Measurements from ENCODE around the gene FCHO2. TPM values are rescaled to one million over a fixed set of nuclear protein-coding genes. Genes with fewer than 3 reads are reported as not detected.

The FCHO2 gene
- total RNA-seq, 1 donor from 2014 or later = 11.2 TPM

- H3K4me3 ChIP-seq (ENCODE audit: low read depth, low read length) = no peak overlapping the region
- no peak for TF ChIP-seq CTCF (IDR thresholded peaks at IDR 0.05; ENCODE audit: insufficient read depth, low read length, poor library complexity, severe bottlenecking)
- no peaks in the 10 kb centered on the region for H3K27me3 ChIP-seq (ENCODE audit: control insufficient read depth, insufficient read depth, low read length)
- no peak for DNase-seq (ENCODE audit: low read depth)
- no peaks in the 10 kb centered on the region for H3K36me3 ChIP-seq (ENCODE audit: control insufficient read depth, insufficient read depth, low read length)
Observed at GRCh38 chr5:73095564-73096238, 139.9 kb downstream of the FCHO2 start.

GRCh38 chr5:73096239-73096575 lies 140.4 kb downstream of the FCHO2 start:
- no peak for TF ChIP-seq CTCF (IDR thresholded peaks at IDR 0.05; ENCODE audit: insufficient read depth, low read length, poor library complexity, severe bottlenecking)
- DNase-seq (ENCODE audit: low read depth) = no peak
- no peaks in the 10 kb centered on the region for H3K27me3 ChIP-seq (ENCODE audit: control insufficient read depth, insufficient read depth, low read length)
- H3K36me3 ChIP-seq (ENCODE audit: control insufficient read depth, insufficient read depth, low read length) = no peaks in the 10 kb centered on the region
- no peak overlapping the region for H3K4me3 ChIP-seq (ENCODE audit: low read depth, low read length)

DNA sequence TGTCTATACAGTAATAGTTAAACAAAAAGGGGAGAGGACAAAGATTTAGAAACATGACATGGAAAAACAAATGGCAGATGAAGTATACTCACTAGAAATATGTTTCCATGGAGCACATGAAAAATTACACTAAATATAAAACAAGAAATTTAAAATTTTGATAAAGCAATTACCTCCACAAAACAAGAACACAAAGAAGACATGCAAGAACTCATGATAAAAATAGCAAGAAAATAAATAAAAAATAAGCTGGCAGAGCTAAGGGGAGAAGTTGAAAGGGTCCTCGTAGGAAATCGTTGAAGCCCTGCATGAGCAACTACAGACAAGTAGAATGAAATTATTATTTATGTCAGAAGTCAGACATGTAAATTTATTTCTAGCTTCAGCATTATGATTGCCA lies 141.9 kb downstream of the FCHO2 start:
- no peak for TF ChIP-seq CTCF (IDR thresholded peaks at IDR 0.05; ENCODE audit: insufficient read depth, low read length, poor library complexity, severe bottlenecking)
- no peaks in the 10 kb centered on the region for H3K27me3 ChIP-seq (ENCODE audit: control insufficient read depth, insufficient read depth, low read length)
- DNase-seq (ENCODE audit: low read depth) = no peak
- H3K4me3 ChIP-seq (ENCODE audit: low read depth, low read length) = no peak overlapping the region
- no peaks in the 10 kb centered on the region for H3K36me3 ChIP-seq (ENCODE audit: control insufficient read depth, insufficient read depth, low read length)

- TF ChIP-seq CTCF (IDR thresholded peaks at IDR 0.05; ENCODE audit: insufficient read depth, low read length, poor library complexity, severe bottlenecking) = no peak
- Histone ChIP-seq H3K36me3 (ENCODE audit: control insufficient read depth, insufficient read depth, low read length) (no peaks in the 10 kb centered on the region), H3K4me3 (ENCODE audit: low read depth, low read length) (no peak overlapping the region), H3K27me3 (ENCODE audit: control insufficient read depth, insufficient read depth, low read length) (no peaks in the 10 kb centered on the region)
- no peak for DNase-seq (ENCODE audit: low read depth)
Observed at GRCh38 chr5:73100109-73100508, 144.3 kb downstream of the FCHO2 start.

DNA sequence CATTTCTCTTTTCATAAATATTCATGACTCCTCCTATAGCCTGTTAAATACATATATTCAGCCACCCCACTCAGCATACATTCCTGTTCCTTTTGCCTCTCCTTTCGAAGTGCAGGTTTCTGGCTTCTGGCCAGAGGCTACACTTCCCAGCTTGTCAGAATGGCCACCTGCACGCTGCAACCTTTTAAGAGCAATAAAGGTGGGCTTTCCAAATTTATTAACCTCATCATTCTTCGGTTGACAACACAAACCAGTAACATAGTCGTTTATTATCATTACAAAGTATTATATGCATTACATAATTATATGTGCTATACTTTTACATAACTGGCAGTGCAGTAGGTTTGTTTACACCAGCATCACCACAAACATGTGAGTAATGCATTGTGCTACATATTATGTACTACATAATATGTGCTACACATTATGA lies 148.0 kb downstream of the FCHO2 start:
- DNase-seq (ENCODE audit: low read depth) = no peak
- no peak overlapping the region for H3K4me3 ChIP-seq (ENCODE audit: low read depth, low read length)
- no peaks in the 10 kb centered on the region for H3K36me3 ChIP-seq (ENCODE audit: control insufficient read depth, insufficient read depth, low read length)
- TF ChIP-seq CTCF (IDR thresholded peaks at IDR 0.05; ENCODE audit: insufficient read depth, low read length, poor library complexity, severe bottlenecking) = no peak
- no peaks in the 10 kb centered on the region for H3K27me3 ChIP-seq (ENCODE audit: control insufficient read depth, insufficient read depth, low read length)

DNA sequence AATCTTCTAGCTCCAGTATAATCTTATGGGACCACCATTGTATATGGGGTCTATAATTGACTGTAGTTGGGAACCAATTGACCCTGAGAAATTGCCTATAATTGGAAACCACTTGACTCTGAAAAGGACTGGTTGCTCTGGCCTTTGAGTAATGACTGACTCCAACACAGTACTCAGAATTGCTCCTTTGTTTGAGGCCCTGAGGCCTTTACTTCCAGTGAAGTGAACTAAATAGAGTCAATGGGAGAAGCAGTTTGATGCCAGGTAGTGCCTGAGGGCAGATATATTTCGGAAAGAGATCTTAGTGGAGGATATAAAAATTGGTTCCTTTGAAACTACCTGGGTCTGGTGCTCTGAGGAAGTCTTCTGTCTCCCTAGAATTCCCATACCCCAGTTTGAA lies 148.5 kb downstream of the FCHO2 start:
- no peak for TF ChIP-seq CTCF (IDR thresholded peaks at IDR 0.05; ENCODE audit: insufficient read depth, low read length, poor library complexity, severe bottlenecking)
- no peak overlapping the region for H3K4me3 ChIP-seq (ENCODE audit: low read depth, low read length)
- DNase-seq (ENCODE audit: low read depth) = no peak
- no peaks in the 10 kb centered on the region for H3K36me3 ChIP-seq (ENCODE audit: control insufficient read depth, insufficient read depth, low read length)
- no peaks in the 10 kb centered on the region for H3K27me3 ChIP-seq (ENCODE audit: control insufficient read depth, insufficient read depth, low read length)
